GM21447 (cell line): ENCODE results near the gene GAL3ST2.
"Not testable (repeated sequence)": the region's sequence is repeated elsewhere in the genome, so short reads cannot be mapped to it uniquely, and the experiment has no call there.

Experiments used
- ATAC-seq: cut with Tn5 transposase; IDR thresholded peaks from one replicate; pipeline ENCODE4 v1.9.1; 2021; ENCODE audit not compliant: unreplicated experiment

Gene GAL3ST2

GRCh38 chr2:241818229-241818942 lies 41.8 kb downstream of the GAL3ST2 start:
- ATAC-seq, result no peak

GRCh38 chr2:241818943-241819270 lies 42.3 kb downstream of the GAL3ST2 start:
- ATAC-seq, result no peak

GRCh38 chr2:241819947-241820624 lies 43.5 kb downstream of the GAL3ST2 start:
- not testable (repeated sequence) for ATAC-seq

- ATAC-seq, result no peak
Observed at GRCh38 chr2:241820625-241821384, 44.2 kb downstream of the GAL3ST2 start.

GRCh38 chr2:241821460-241822263 lies 45.0 kb downstream of the GAL3ST2 start:
- no peak for ATAC-seq

- ATAC-seq, result no peak
Observed at GRCh38 chr2:241822264-241822623, 45.6 kb downstream of the GAL3ST2 start.

GRCh38 chr2:241823531-241824437 lies 47.2 kb downstream of the GAL3ST2 start:
- not testable (repeated sequence) for ATAC-seq

GRCh38 chr2:241827394-241827793 lies 50.8 kb downstream of the GAL3ST2 start:
- no peak for ATAC-seq

- ATAC-seq, result no peak
Observed at GRCh38 chr2:241833101-241833663, 56.6 kb downstream of the GAL3ST2 start.

- not testable (repeated sequence) for ATAC-seq
Observed at GRCh38 chr2:241833756-241834526, 57.3 kb downstream of the GAL3ST2 start.

- no peak for ATAC-seq
Observed at GRCh38 chr2:241834527-241835210, 58.0 kb downstream of the GAL3ST2 start.

GRCh38 chr2:241835611-241836010 lies 59.0 kb downstream of the GAL3ST2 start:
- no peak for ATAC-seq

GRCh38 chr2:241836292-241836691 lies 59.7 kb downstream of the GAL3ST2 start:
- no peak for ATAC-seq

- no peak for ATAC-seq
Observed at GRCh38 chr2:241837197-241837965, 60.8 kb downstream of the GAL3ST2 start.

GRCh38 chr2:241841181-241842066 lies 64.8 kb downstream of the GAL3ST2 start:
- ATAC-seq, result no peak

GRCh38 chr2:241842067-241842415 lies 65.4 kb downstream of the GAL3ST2 start:
- no peak for ATAC-seq
